ENCODE measurements around the gene NANOS1.

Gene NANOS1

GRCh38 chr10:118985576-118985975 lies 43.9 kb upstream of the NANOS1 start:
- TF ChIP-seq CTCF (IDR thresholded peaks at IDR 0.05; ENCODE audit: borderline replicate concordance, insufficient read depth, low read depth, low read length) = no peak
- H3K4me3 ChIP-seq (ENCODE audit: low read depth, low read length) = no peak overlapping the region

GRCh38 chr10:118986815-118987790 lies 42.4 kb upstream of the NANOS1 start:
- no peak overlapping the region for H3K4me3 ChIP-seq (ENCODE audit: low read depth, low read length)
- TF ChIP-seq CTCF (IDR thresholded peaks at IDR 0.05; ENCODE audit: borderline replicate concordance, insufficient read depth, low read depth, low read length) = no peak

- TF ChIP-seq CTCF (IDR thresholded peaks at IDR 0.05; ENCODE audit: borderline replicate concordance, insufficient read depth, low read depth, low read length) = no peak
- H3K4me3 ChIP-seq (ENCODE audit: low read depth, low read length) = no peak overlapping the region
These were observed 39.2 kb upstream of the NANOS1 start for GRCh38 chr10:118990326-118990725.

- TF ChIP-seq CTCF (IDR thresholded peaks at IDR 0.05; ENCODE audit: borderline replicate concordance, insufficient read depth, low read depth, low read length) = no peak
- H3K4me3 ChIP-seq (ENCODE audit: low read depth, low read length) = no peak overlapping the region
These were observed 37.0 kb upstream of the NANOS1 start for GRCh38 chr10:118992496-118992895.

- no peak overlapping the region for H3K4me3 ChIP-seq (ENCODE audit: low read depth, low read length)
- TF ChIP-seq CTCF (IDR thresholded peaks at IDR 0.05; ENCODE audit: borderline replicate concordance, insufficient read depth, low read depth, low read length) = no peak
These were observed 36.3 kb upstream of the NANOS1 start for GRCh38 chr10:118993214-118993613.

GRCh38 chr10:118994321-118994720 lies 35.2 kb upstream of the NANOS1 start:
- no peak for TF ChIP-seq CTCF (IDR thresholded peaks at IDR 0.05; ENCODE audit: borderline replicate concordance, insufficient read depth, low read depth, low read length)

GRCh38 chr10:118995739-118996138 lies 33.8 kb upstream of the NANOS1 start:
- no peak for TF ChIP-seq CTCF (IDR thresholded peaks at IDR 0.05; ENCODE audit: borderline replicate concordance, insufficient read depth, low read depth, low read length)
- H3K4me3 ChIP-seq (ENCODE audit: low read depth, low read length) = no peak overlapping the region

More at GRCh38 chr10:118994321-118994720, 35.2 kb upstream of the NANOS1 start:
- no peak overlapping the region for H3K4me3 ChIP-seq (ENCODE audit: low read depth, low read length)
